ENCODE measurements around the gene PNPT1. TPM values are rescaled to one million over a fixed set of nuclear protein-coding genes. Genes with fewer than 3 reads are reported as not detected.
"Not testable (repeated sequence)": the region's sequence is repeated elsewhere in the genome, so short reads cannot be mapped to it uniquely, and the experiment has no call there.

The PNPT1 gene
- polyA plus RNA-seq, 2 of the 4 experiments (the other 2 are of a cell fraction), result 49.6 to 65.9 TPM

GRCh38 chr2:55707751-55708150 is 14.1 kb upstream of the PNPT1 start:
- ChIA-PET POLR2A (no interaction called here), CTCF (interaction anchor here (2.9 kb wide), 1 partner anchor 11 kb away, joined by 25 read pairs; no protein-coding TSS in a partner anchor)
- no peak; a peak in 1 of 6 replicates for ATAC-seq
- WGBS (ENCODE audit: missing lambda C conversion rate), result 48% methylated on average over 1 of the region's 1 CpG
- H3K4me1 ChIP-seq, result no peaks in the 10 kb centered on the region
- H3K4me2 ChIP-seq, result no peak overlapping the region
- no peak overlapping the region for H3K4me3 ChIP-seq
- DNase-seq (ENCODE audit: low read depth in 1 of 2, low spot score in 1 of 2), result no peak
- FAIRE-seq, result no peak
- H3K27ac ChIP-seq, result no peak overlapping the region
- no peaks in the 10 kb centered on the region for H3K9me3 ChIP-seq
- no peak for TF ChIP-seq MAZ (IDR thresholded peaks at IDR 0.05; ENCODE audit: borderline replicate concordance, low read depth, low read length)
- TF ChIP-seq CHD2 (IDR thresholded peaks at IDR 0.05; ENCODE audit: low read length, partially characterized antibody), result no peak
- TF ChIP-seq HDAC2 (IDR thresholded peaks at IDR 0.05), result no peak
- TF ChIP-seq RCOR1 (IDR thresholded peaks at IDR 0.05; ENCODE audit: low read depth, low read length), result no peak
- no peak for TF ChIP-seq HOXB13 (CRISPR knock-in tag; IDR thresholded peaks at IDR 0.05; ENCODE audit: low read depth)
- no peak for TF ChIP-seq ZFP36 (IDR thresholded peaks at IDR 0.05; ENCODE audit: borderline replicate concordance, partially characterized antibody)
- no peak for TF ChIP-seq RFX5 (IDR thresholded peaks at IDR 0.05)
- TF ChIP-seq, protein P1, sequence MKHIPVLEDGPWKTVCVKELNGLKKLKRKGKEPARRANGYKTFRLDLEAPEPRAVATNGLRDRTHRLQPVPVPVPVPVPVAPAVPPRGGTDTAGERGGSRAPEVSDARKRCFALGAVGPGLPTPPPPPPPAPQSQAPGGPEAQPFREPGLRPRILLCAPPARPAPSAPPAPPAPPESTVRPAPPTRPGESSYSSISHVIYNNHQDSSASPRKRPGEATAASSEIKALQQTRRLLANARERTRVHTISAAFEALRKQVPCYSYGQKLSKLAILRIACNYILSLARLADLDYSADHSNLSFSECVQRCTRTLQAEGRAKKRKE (CRISPR knock-in tag; IDR thresholded peaks at IDR 0.05; ENCODE audit: low read depth), result no peak
- no peak for TF ChIP-seq ZSCAN20 (CRISPR knock-in tag; IDR thresholded peaks at IDR 0.05)
- TF ChIP-seq FOSB (CRISPR knock-in tag; IDR thresholded peaks at IDR 0.05), result no peak
- no peak for TF ChIP-seq KDM1A (IDR thresholded peaks at IDR 0.05; ENCODE audit: low read depth)
- TF ChIP-seq, protein P2, sequence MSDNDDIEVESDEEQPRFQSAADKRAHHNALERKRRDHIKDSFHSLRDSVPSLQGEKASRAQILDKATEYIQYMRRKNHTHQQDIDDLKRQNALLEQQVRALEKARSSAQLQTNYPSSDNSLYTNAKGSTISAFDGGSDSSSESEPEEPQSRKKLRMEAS (IDR thresholded peaks at IDR 0.05), result no peak
- TF ChIP-seq FOXS1 (CRISPR knock-in tag; IDR thresholded peaks at IDR 0.05), result no peak
- TF ChIP-seq JUN (IDR thresholded peaks at IDR 0.05), result no peak
- TF ChIP-seq ESRRA (IDR thresholded peaks at IDR 0.05; ENCODE audit: borderline replicate concordance, low read length), result no peak
- TF ChIP-seq SMC3 (IDR thresholded peaks at IDR 0.05), result no peak
- TF ChIP-seq MYC (IDR thresholded peaks at IDR 0.05; ENCODE audit: borderline replicate concordance, low read length), result no peak
- no peak for TF ChIP-seq BCL3 (IDR thresholded peaks at IDR 0.05)
- no peak for TF ChIP-seq EHMT2 (IDR thresholded peaks at IDR 0.05; ENCODE audit: low read depth)
- TF ChIP-seq POLR2AphosphoS2 (conservative IDR thresholded peaks at IDR 0.05; ENCODE audit: low read length), result no peak

DNA sequence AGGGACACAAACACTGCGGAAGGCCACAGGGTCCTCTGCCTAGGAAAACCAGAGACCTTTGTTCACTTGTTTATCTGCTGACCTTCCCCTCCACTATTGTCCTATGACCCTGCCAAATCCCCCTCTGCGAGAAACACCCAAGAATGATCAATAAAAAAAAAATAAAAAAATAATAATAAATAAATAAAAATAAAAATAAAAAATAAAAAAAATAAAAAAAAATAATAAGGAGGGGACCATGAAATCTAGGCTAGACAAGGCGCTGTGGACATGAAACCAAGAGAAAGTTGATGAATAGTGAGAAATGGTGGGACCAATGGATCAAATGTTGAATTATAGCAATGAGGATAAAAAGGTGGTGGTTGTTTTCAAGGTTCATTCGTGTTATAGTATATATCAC is 12.6 kb upstream of the PNPT1 start:
- H3K4me1 ChIP-seq; H3K9me3 ChIP-seq; H3K4me3 ChIP-seq; ATAC-seq; DNase-seq (ENCODE audit: low read depth in 1 of 2, low spot score in 1 of 2); POLR2A ChIA-PET; CTCF ChIA-PET; FAIRE-seq; H3K4me2 ChIP-seq; H3K27ac ChIP-seq: not testable (repeated sequence)
- 54% methylated on average over 4 of the region's 4 CpGs for WGBS (ENCODE audit: missing lambda C conversion rate)

DNA sequence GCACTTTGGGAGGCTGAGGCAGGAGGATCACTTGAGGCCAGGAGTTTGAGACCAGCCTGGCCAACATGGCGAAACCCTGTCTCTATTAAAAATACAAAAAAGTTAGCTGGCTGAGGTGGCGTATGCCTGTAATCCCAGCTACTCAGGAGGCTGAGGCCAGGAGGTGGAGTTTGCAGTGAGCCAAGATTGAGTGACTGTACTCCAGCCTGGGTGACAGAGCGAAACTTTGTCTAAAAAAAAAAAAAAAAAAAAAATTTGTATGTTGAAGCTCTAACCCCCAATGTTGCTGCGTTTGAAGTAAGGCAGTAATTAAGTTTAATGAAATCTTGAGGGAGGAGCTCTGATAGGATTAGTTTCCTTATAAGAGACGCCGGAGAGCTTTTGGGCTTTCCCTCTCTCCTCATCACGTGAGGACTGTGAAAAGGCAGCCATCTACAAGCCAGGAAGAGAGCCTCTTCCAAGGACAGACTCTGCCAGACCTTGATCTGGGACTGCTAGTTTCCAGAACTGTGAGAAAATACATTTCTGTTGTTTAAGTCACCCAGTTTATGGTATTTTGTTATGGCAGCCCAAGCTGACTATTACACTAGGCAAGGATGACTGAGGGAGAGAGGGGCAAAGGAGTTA is 11.5 kb upstream of the PNPT1 start:
- Histone ChIP-seq H3K4me3 (no peak overlapping the region), H3K4me1 (no peaks in the 10 kb centered on the region), H3K4me2 (no peak overlapping the region), H3K9me3 (no peaks in the 10 kb centered on the region), H3K27ac (no peak overlapping the region)
- no peak for TF ChIP-seq CHD2 (IDR thresholded peaks at IDR 0.05; ENCODE audit: low read length, partially characterized antibody)
- TF ChIP-seq POLR2AphosphoS2 (conservative IDR thresholded peaks at IDR 0.05; ENCODE audit: low read length), result no peak
- no peak for TF ChIP-seq RARB (CRISPR knock-in tag; IDR thresholded peaks at IDR 0.05)
- FAIRE-seq, result no peak
- no peak for DNase-seq (ENCODE audit: low read depth in 1 of 2, low spot score in 1 of 2)
- WGBS (ENCODE audit: missing lambda C conversion rate), result 44% methylated on average over 7 of the region's 7 CpGs
- ATAC-seq, result peak in 1 of 2 experiments; percentile 29; a peak in 2 of 6 replicates
- ChIA-PET CTCF (interaction anchor here (0.6 to 4.2 kb wide), 4 partner anchors 14 to 698 kb away, joined by 3 to 30 read pairs (median 4); no protein-coding TSS in a partner anchor), POLR2A (interaction anchor here (0.7 kb wide), 1 partner anchor 175 kb away, joined by 4 read pairs; no protein-coding TSS in a partner anchor)

All from A549 (cell line).